HG02938 (cell line): ENCODE results near the gene ZSWIM1.
"Not testable (repeated sequence)": the region's sequence is repeated elsewhere in the genome, so short reads cannot be mapped to it uniquely, and the experiment has no call there.

Source experiments
- ATAC-seq: cut with Tn5 transposase; IDR thresholded peaks from one replicate; pipeline ENCODE4 v1.9.1; 2021; ENCODE audit warnings: mild to moderate bottlenecking, moderate library complexity; ENCODE audit not compliant: unreplicated experiment

ZSWIM1 gene

DNA sequence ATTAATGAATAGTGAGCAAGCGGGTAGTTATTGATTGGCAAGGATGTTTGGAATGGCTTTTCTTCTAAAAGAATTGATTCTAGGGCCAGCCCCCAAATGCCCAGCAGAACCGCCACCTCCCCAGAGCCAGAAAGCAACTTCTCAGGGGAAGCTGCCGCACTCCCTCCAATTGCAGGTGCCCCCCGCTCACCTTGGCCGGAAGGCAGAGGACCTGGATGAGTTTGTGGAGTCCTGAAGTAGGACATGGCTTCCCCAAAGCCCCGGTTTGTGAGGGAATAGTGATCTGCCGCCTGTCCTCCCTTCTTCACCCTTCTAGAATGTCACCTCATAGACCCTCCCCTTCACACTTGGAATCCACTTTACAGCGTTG is 6.3 kb downstream of the ZSWIM1 start, which contains the start of gene SPATA25:
TSS of gene SPATA25 (minus strand) at position 277 of the 370 bp plus-strand sequence. CDS start at position 245, 32 bp downstream.
- ATAC-seq: no peak

DNA sequence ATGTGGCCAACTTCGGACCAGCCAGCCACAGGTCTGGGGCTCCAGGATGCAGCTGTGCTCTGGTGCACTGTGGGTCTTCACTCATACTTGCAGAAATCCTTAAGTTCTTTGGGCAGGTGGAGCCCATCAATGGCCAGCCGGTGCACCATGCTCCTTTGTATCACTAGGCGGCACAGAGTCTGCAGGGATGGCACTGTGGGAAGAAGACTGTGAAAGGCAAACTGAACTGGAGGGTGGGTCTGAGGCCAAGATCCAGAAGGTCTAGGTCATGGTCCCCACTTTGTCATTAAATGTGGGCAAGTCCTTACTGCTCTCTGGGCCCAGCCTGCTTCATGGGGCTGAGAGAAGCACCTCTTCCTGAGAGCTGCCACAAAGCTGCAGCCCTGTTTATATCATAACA is 7.7 kb downstream of the ZSWIM1 start:
- no peak for ATAC-seq

DNA sequence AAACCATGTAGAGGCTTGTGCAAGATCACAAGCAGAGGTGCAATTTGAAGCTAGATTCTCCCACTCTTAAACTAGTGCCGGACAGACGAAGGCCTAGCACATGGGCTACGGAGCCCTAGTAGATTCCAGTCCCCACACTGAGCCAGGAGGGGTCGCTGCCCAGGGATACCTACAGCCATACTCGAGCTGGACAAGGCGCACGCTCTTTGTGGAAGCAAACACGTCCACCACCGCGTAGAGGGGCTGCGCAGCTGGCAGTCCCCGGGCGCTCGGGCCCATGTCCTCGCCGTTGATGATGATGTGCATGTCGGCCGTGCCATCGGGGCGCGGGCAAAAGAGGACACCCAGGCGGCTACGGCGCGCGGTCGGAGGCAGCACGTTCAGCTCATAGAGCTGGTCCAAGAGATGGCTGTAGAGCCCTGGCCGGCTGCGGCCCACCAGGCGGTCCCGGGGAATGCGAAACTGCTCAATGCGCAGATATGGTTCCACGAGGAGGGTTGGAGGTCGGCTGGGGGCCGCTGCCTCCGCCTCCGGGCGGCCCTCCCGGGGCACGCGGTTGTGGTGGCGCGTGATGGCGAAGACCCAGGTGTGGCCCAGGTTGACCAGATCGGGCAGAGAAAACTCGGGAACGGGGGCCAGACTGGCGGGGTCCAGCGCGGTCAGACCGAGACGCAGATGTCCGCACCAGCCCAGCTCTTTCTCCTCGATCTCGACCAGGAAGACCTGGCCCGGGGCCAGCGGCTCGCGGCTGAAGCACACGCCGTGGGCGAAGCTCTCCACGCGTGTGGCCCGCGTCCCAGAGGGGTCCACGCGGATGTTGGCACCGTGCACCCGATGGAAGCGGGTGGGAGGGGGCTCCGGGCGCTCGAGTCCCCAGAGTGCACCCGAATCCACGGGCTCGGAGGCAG is 9.3 kb downstream of the ZSWIM1 start:
- ATAC-seq: peak; percentile 4

DNA sequence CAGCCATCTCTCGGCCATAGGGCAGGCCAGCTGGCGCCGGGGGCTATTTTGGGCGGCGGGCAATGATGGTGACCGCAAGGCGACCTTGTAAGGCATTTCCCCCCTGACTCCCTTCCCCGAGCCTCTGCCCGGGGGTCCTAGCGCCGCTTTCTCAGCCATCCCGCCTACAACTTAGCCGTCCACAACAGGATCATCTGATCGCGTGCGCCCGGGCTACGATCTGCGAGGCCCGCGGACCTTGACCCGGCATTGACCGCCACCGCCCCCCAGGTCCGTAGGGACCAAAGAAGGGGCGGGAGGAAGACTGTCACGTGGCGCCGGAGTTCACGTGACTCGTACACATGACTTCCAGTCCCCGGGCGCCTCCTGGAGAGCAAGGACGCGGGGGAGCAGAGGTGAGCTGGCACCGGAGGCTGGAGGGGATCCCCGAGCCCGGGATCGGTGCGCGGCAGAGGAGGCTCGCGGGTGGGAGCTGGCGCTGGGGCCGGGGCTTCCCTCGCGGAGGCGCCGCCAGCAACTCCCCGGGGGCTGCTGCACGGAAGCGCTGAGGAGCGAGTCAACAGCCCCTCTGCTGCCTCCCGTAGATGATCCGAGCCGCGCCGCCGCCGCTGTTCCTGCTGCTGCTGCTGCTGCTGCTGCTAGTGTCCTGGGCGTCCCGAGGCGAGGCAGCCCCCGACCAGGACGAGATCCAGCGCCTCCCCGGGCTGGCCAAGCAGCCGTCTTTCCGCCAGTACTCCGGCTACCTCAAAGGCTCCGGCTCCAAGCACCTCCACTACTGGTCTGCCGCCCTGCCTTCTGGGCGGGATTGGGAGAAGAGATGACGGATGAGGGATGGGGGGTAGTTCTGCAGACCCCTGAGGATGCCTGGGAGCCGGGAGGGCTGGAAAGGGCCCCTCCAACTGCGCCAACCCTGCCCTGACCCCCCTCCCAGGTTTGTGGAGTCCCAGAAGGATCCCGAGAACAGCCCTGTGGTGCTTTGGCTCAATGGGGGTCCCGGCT is 10.3 kb downstream of the ZSWIM1 start, which contains the start of the genes CTSA and NEURL2:
TSS of gene CTSA (plus strand) at position 351 of the 999 bp plus-strand sequence. CDS start at position 585, 234 bp downstream.
TSS of gene NEURL2 (minus strand) at position 224 of the 999 bp plus-strand sequence. CDS start at position 7, 217 bp downstream.
- peak; percentile 73 for ATAC-seq

DNA sequence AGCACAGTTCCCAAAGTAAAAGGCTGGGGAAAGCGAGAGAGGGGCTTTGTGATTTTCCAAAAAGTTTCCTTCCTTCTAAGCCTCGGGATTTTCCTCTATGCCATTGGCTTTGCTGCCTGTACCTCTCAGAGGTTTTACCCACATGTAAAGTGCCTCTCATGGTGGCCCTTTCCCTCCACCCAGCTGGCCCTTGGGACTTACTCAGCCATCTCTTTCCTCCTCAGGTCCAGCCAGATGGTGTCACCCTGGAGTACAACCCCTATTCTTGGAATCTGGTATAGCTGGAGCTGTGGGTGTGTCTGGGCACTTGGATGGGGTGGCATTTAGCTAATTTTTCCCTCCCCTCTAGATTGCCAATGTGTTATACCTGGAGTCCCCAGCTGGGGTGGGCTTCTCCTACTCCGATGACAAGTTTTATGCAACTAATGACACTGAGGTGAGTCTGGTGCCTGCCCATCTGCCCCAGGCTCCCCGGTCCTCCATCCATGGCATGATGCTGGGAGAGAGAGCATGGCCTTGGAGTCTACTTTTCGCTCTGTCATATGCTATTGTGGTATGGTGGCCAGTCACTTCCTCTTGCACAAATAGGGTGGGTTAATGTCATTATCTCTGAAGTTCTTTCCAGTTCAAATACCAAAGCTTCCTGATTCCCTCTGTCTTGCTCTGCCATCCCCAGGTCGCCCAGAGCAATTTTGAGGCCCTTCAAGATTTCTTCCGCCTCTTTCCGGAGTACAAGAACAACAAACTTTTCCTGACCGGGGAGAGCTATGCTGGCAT is 11.2 kb downstream of the ZSWIM1 start:
- no peak for ATAC-seq

DNA sequence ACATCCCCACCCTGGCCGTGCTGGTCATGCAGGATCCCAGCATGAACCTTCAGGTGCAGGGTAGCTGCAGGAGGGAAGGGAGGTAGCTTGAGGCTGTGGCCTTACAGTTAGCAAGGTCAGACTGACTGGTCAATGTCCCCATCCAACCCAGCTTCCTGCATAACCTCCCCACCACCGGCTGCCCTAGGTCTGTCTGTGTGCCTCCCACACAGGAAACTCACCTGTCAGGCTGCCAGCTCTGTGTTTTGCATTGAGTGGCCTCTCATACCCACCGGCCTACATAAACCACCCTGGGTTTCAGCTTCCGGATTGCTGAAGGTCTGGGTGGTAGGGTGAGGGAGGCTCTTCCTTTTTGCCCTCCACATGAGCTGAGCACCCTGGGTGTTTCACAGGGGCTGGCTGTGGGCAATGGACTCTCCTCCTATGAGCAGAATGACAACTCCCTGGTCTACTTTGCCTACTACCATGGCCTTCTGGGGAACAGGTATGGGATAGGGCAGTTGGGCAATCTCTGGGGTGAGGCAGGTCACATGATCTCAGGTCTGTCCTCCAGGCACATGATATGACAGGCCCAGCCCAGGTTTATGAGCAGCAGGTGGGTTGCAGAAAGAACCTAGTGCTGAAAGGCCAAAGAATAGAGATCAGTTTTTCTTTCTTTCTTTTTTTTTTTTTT is 11.9 kb downstream of the ZSWIM1 start:
- no peak for ATAC-seq

DNA sequence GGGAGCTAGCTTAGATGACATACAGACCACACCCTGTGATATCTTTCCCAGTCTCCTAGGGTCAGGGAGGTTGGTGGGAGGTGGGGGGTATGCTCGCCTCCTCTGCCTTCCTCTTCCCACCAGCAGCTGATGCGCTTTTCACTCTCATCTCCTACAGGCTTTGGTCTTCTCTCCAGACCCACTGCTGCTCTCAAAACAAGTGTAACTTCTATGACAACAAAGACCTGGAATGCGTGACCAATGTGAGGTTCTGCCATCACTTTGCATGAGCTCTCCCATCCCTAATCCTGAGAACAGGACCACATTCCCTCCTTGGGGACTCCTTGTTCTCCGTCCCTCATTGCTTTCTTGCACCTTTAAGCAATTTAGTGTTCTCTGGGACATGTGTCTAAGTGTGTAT is 12.8 kb downstream of the ZSWIM1 start:
- ATAC-seq: no peak

DNA sequence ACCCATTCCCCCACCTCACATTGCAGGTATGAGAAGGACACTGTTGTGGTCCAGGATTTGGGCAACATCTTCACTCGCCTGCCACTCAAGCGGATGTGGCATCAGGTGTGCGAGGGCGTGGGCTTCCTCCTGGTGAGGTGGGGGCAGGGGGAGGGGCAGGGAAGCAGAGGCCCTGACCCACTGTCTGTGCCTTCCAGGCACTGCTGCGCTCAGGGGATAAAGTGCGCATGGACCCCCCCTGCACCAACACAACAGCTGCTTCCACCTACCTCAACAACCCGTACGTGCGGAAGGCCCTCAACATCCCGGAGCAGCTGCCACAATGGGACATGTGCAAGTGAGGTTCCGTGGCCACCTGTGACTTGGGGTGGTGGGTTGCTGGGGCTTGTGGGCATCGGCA is 13.8 kb downstream of the ZSWIM1 start:
- ATAC-seq: no peak

DNA sequence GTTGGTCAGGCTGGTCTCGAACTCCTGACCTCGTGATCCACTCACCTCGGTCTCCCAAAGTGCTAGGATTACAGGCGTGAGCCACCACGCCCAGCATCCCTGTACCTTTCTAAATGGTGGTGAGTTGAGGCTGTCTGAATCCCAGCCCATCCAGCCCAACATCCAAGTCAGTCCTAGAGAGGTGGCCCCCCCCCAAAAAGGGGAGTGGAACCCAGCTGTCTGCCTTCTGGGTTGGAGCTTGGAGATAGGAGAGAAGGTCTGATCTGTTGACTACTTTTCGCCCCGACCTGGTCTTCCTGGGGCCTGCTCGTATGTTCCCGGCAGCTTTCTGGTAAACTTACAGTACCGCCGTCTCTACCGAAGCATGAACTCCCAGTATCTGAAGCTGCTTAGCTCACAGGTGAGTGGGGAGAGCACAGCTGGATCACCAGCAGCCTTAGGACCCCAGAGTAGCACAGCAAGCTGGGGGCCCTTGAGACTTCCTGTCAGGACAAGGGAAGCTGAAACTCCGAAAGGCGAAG is 15.7 kb downstream of the ZSWIM1 start:
- ATAC-seq: no peak

DNA sequence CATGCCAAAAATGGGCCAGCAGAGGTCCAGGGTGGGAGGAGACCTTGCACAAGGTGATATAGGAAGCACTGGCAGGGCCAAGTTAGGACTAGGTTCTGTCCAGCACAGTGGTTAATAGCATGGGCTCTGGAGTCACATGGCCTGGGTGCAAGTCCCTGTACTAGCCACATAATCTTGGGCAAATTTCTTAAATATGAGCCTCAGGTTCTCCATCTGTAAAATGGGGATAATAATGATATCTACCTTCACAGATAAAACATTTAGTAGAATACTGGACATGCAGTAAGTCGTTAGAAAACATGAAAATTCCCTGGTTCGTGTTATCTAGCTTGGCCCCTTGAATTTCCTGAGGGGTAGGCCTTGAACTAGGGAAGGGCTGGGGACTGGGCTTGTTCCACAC is 16.3 kb downstream of the ZSWIM1 start:
- ATAC-seq: no peak

DNA sequence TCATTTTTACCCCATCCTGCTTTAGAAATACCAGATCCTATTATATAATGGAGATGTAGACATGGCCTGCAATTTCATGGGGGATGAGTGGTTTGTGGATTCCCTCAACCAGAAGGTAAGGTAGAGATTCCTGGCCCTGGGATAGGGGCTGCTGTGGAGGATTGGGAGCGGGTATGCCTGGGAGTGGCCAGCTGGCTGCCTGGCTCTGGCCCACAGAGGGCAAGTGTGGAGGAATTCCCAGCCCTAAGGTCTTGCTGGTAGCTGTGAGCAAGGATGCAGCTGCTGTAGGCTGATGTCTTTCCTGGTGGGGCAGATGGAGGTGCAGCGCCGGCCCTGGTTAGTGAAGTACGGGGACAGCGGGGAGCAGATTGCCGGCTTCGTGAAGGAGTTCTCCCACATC is 16.7 kb downstream of the ZSWIM1 start:
- ATAC-seq: no peak

DNA sequence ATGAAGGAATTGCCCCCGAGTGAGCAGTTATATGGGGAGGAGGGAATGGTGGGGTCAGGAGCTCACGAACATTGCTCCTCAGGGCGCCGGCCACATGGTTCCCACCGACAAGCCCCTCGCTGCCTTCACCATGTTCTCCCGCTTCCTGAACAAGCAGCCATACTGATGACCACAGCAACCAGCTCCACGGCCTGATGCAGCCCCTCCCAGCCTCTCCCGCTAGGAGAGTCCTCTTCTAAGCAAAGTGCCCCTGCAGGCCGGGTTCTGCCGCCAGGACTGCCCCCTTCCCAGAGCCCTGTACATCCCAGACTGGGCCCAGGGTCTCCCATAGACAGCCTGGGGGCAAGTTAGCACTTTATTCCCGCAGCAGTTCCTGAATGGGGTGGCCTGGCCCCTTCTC is 17.3 kb downstream of the ZSWIM1 start:
- no peak for ATAC-seq

DNA sequence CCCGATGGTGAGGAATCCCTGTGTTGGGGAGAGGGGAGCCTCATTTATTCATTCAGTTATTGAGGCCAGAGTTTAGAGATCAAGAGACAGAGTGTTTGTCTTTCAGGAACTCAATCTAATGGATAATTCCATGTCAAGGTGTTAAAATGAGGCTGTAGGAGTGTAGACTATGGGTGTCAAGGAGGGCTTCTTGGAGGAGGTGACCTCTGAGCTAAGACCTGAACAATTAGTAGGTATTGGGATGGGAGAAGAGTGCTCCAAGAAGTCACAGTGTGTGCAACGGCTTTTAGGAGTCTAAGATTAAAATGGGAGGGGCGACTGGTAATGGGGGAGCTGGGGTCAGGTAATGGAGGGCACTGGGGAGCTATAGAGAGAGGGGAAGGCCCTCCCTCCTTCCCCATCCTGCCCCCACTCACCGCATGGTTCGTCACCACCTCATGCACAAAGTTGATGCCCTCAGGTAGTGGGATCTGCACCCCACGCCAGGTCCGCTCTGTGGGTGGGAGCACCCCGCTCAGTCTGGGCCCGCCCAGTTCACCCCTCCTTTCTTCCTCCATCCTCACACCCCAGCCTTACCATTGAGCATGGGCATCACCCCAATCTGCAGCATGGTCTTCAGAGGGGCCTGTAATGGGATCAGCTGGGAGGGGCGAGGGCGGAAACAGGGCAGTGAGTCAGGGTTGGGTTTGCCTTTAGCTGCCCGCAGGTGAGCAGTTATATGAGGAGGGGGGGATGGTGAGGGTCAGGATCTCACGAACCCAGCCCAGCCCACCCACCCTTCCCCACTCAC is 18.2 kb downstream of the ZSWIM1 start:
- no peak for ATAC-seq

DNA sequence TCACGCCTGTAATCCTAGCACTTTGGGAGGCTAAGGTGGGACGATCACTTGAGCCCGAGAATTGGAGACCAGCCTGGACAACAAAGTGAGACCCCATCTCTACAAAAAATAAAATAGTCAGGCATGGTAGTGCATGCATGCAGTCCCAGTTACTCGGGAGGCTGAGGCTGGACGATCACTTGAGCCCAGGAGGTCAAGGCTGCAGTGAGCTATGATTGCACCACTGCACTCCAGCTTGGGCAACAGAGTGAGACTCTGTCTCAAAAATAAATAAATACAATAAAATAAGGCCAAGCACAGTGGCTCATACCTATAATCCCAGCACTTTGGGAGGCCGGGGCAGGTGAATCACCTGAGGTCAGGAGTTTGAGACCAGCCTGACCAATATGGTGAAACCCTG is 20.3 kb downstream of the ZSWIM1 start:
- ATAC-seq: not testable (repeated sequence)

DNA sequence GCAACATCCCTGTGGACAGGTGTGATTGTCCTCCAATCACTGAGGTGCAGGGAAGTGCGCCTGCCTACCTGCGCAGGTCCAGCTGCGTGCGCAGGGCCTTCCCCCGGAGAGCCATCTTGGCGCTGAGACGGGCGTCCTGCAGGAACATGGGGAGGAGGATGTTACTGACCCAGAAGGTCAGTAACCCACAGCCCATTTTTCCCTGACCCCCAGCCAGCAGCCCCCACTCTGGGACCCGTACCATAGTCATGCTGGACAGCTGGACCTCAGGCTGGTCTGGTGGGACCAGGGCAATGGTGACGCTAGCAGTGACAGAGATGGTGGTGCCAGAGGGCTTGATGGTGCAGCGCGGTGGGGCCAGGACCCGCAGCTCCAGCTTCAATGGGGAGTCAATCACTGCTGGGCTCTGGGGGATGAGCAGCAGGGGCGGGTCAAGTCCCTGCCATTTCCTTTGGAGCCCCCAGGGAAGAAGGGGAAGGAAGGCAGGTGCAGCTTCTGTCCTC is 21.2 kb downstream of the ZSWIM1 start:
- ATAC-seq: no peak

DNA sequence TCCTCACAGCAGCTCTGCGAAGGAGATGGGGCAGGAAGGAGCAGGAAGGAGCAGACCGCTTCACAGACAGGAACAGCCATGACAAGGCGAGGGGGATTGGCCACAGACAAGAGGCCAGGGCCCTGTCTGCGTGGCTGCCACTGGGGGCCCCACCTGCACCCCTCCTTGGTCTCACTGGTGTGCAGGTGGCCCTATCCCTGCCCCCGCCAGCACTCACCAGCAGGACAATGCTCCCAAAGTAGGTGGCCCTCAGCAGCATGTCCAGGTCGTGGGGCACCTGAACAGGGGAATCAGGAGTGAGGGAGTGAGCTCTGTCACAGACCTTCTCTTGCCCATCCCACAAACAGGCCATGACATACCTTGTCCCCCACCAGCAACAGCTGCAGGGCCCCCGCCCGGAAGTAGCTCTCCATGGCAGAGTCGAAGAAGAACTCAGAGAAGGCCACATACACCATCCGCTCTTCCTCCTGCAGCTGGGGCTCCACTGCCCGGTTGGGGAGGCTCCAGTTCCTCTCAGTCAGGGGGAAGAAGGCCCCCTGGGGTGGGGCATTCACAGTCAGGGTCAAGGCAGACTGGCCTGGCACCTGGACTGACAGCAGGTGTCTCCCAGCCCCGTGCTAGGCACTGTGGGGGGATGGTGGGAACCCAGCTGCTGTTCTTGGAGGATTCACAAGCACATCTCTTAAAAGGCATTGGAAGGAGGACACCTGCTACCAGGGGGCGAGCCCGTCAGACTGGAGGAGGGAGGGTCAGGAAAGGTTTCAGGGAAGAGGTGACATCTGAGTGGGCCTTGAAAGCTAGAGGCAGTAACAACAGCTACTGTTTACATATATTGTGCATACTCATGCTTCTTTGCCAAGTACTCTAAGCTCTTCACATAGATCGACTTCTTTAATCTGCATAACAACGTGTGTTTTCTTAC is 23.8 kb downstream of the ZSWIM1 start:
- ATAC-seq: no peak

DNA sequence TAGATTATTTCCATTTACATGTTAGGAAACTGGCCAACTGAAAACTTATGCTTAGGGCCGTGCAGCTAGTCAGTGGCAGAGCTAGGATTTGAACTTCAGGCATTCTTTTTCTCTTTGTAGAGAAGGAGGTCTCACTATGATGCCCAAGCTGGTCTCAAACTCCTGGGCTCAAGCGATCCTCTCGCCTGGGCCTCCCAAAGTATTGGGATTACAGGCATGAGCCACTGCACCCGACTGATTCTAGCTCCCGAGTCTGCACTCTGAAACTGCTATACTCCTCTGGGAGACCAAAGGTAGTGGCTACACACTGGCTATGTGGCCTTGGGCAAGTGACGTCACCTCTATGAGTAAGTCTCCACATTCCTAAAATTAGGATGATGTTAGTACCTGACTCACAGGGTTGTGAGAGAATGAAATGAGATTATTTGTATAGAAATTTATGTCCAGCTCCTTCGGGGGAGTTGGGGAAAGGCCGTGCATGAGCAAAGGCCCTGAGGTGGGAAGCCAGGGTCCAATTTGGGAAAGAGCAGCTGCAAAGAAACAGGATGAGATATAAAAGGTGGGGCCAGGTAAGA is 24.6 kb downstream of the ZSWIM1 start:
- no peak for ATAC-seq
